Measurements from ENCODE around the gene TMEM18.

- TF ChIP-seq POLR2A (IDR thresholded peaks at IDR 0.05) (no peak), CTCF (IDR thresholded peaks at IDR 0.05) (no peak)
Measured at GRCh38 chr2:636641-637405, 40.4 kb downstream of the TMEM18 start.

Measured in lower leg skin (tissue), 3 donors.